GM19395 (cell line): ENCODE data around the gene TRAK1.

Experiments used
- ATAC-seq: cut with Tn5 transposase; IDR thresholded peaks from one replicate; pipeline ENCODE4 v1.9.1; 2021; ENCODE audit warnings: mild to moderate bottlenecking, moderate library complexity; ENCODE audit not compliant: unreplicated experiment

The TRAK1 gene

DNA sequence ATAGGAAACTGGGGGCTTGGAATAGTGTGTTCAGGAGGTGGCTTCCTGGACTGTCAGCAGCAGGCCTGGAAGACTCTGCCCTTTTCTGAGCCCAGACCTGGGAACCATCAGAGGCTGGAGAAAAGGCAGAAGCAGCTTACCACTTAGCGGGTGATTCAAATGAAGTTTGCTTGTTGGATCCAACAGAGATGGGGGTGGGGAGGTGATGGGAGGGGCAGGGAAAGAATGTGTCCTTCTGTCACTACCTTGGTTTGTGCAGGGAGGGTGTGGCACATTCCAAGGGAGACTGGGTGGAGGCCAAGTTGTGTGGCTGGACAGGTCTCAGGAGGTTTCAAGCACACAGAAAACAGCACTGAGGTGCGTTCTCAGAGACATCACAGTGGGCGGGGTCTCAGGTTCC is 58.8 kb downstream of the TRAK1 start:
- ATAC-seq, result no peak

DNA sequence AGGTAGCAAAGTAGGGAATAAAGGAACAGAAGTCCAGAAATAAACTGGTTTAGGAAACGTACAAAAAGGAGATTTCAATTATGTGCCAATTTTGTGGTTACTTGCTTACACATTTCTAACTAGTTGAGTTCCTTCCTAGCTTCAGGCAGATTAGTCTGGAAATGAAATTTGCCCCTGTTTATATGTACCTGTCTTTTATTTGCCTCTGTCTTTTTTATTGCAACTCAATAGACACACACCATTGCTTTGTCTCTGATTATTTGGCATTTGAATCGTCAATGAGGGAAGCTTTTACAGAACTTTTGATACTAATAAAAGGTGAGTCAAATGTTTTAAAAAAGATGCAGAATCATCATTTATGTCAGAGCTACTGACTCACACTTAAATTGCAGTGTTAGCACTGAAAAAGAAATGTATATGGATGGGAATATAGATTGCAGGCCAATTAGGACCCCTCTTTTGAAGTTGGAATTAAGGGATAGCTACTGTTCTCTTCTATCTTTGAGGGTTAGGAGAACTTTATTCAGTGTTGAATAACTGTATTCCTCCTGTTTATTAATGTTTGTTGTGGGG is 60.5 kb downstream of the TRAK1 start:
- ATAC-seq, result no peak

DNA sequence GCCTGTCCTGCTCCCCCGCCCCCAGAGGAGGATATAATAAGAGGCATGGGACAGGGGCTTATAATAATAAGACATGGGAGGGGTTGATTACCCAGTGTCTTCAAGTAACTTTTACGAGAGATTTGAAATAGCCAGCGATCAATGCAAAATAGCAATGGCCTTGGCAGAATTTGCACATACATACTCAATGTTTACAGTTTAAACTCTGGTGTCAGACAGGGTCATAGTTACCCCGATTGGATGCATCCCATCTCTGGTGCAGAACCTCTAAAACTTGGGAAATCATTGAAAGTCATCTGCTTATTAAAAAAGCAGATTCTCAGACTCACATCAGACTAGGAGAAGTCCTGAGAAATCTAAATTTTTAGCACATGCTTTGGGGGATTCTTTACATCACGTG is 61.0 kb downstream of the TRAK1 start:
- ATAC-seq, result no peak

DNA sequence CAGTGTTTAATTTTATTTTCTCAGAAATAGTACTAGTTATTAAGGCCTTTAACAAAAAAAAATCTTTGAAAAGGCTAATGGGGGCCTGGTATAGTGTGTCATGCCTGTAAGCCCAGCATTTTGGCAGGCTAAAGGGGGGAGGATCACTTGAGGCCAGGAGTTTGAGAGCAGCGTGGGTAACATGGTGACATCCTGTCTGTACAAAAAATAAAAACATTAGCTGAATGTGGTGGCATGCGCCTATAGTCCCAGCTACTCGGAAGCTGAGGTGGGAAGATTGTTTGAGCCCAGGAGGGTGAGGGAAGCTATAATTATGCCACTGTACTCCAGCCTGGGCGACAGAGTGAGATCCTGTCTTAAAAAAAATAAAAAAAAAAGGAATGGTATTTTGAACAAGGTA is 61.9 kb downstream of the TRAK1 start:
- ATAC-seq, result no peak

DNA sequence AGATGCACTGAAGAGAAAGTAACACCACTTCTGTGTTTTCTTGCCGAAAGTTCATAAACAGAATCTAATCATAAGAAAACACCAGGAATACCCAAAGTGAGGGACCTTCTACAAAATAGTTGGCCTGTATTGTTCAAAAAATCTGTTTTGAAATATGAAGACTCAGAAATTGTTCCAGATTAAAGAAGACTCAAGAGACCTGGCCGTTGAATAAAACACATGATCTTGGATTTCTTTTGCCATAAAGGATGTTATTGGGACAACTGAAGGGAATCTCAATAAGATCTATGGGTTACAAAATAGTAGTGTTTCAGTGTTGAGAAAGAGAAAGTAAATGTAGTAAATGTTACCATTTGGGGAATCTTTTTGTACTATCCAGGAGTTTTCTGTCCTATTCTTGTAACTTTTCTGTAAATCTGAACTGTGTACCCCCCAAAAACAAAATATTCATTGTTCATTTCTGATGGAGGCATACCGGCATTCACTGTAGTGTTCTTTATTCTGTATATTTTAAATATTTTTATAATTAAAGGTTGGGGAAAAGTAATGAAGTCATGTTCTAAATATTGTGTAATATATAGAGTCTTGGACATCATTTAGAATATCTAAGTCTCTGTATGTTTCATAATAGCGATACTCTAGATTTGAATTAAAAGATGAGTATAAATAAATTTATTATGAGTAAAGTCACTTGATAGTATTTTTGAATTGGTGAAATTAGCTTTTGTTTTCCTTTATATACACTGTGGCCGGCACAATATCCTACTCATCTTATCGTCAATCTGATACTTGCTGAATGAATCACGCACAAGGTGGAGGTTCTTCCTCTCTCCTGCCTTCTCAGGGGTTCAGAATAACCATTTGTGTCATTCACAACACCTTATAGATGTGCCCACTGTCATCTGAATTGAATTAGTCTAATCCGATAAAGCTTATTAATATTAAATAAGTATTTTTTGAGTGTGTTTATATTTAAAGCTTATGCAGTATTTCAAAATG is 66.7 kb downstream of the TRAK1 start:
- no peak for ATAC-seq

DNA sequence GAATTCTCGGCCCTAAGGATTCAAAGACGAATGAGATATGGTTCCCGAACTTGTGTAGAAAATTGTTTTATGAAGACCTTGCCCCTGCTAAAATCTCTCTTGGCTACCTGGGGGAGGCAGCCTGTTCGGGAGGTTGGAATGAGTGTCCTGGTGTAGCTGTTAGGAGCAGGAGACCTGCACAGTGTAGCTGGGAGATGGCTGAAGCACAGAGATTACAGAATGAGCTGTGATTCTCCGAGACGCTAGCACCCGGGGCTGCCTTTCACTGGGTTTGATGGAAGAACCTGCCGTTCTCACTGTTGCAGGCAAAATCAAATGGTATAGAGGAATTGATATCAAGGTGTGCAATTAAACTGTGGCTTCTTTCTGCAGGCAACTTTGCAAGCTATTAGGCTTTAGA is 68.0 kb downstream of the TRAK1 start:
- ATAC-seq, result no peak

DNA sequence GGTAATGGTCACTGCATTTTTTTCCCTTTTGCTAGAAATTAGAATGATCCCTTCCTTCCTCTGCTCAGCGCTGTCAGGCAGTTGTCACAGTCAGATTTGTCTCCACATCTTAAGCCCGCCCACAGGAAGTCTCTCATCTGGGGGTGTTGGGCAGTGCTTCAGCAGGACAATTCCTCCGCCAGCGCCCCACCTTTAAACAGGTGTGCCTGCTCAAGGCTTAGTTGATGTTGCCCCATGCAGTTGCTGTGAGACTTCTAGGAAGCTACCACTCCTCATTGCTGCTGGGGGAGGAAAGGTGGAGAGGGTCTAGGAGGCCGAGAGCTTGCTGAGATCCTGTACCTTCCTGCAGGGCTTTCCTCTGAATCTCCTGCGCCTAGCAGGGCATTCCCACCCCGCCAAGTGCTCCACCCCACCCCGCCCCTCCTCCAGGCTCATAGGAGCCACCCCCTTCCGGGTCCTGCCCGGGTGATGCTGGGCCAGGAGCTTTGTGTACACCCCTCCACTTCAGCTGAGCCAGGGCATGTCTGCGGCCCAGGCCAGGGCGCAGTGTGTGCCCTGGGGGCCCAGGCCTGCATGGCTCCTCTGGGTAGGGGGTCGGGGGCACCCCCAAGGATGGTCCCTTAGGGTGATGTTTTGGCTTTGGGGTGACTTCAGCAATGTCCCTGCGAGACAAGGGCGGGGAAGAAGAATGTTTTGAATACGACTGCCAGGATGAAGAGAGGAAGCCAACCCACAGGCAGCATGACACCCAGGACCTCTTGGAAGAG is 68.7 kb downstream of the TRAK1 start:
- ATAC-seq, result peak; percentile 94

DNA sequence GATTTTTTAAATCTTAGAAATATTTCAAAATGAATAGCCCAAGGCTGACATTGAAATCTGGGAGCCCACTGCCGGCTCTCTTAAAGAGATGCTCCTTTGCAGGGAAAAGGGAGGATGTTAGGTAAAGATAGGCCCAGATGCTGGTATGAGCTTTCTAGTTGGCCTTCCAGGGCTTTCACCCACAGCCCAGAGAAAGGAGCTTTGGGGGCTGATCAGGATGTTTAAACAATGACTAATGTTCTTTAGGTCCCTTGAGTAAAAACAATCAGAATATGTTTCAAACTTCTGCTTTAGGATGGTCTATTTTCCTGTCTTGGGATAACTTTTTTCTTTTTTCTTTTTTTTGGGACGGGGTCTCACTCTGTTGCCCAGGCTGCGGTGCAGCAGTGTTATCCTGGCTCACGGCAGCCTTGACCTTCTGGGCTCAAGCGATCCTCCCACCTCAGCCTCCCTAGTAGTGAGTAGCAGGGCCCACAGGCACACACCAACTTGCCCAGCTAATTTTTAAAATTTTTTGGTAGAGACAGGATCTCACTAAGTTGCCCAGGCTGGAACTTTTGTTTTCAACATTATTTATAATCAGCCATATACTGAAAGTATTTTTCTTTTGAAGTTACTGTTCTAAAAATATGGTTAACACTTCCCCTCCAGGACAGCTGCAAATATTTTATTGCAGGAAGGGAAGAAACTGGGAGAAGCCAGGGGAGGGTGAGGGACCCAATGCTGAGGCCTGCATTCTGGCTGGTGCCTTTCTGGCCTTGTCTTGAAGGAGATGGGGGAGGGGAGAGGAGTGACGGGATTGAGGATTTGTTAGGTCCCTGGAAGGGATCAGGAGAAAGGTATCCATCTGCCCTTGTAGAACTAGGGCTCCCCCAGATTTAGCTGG is 70.1 kb downstream of the TRAK1 start:
- ATAC-seq, result no peak

- ATAC-seq, result no peak
These were observed 71.3 kb downstream of the TRAK1 start for GRCh38 chr3:42162462-42162861.

GRCh38 chr3:42163622-42164244 is 72.6 kb downstream of the TRAK1 start:
- no peak for ATAC-seq

GRCh38 chr3:42164656-42165055 is 73.5 kb downstream of the TRAK1 start:
- ATAC-seq, result no peak

DNA sequence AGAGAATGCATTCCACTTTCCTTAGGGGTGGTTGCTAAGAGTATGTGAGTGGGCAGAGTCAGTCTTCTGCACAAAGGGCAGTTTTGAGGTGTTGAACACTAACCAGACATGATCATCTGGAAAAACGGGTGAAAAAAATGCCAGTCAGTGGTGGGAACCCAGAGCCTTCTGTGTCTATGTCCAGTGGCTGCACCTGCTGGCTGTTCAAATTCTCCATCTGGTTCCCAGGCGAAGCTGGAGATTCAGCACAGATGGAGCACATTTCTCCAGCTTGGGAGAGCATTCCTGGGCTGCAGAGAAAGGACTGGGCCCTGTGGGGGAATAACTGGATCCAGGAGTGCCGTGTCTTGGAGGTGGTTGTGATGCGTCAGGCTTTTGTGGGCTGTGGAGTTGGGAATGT is 74.1 kb downstream of the TRAK1 start:
- no peak for ATAC-seq

- ATAC-seq, result no peak
These were observed 75.1 kb downstream of the TRAK1 start for GRCh38 chr3:42166214-42166613.

DNA sequence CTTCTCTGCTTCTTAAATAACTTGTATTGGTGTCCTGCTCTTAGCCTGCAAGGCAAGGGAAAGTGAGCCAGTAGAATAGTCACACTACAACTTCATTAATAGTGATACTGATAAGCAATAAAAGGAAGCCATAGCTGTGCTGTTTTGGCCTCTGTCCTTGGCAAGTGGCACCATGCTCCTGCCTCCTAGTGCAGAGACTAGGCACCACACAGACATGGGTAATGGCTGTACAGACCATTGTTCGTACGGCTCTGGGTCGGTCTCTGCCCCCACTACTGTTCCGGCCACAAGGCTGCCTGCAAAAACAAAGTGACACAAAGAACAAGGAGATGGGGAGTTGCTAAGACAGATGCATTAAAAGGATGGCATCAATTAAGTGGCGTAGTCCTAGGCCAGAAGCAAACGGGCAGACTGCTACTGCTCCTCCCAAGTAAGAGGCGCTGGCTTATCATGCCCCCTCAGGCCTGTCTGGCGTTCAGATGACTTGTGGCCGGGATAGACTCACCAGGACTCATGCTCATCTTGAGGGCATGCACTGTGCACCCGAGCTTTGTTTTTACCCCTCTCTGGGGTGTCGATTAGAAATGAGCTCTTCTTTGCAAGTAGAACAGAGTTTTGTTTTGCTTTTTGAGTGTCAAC is 75.6 kb downstream of the TRAK1 start:
- ATAC-seq, result no peak

DNA sequence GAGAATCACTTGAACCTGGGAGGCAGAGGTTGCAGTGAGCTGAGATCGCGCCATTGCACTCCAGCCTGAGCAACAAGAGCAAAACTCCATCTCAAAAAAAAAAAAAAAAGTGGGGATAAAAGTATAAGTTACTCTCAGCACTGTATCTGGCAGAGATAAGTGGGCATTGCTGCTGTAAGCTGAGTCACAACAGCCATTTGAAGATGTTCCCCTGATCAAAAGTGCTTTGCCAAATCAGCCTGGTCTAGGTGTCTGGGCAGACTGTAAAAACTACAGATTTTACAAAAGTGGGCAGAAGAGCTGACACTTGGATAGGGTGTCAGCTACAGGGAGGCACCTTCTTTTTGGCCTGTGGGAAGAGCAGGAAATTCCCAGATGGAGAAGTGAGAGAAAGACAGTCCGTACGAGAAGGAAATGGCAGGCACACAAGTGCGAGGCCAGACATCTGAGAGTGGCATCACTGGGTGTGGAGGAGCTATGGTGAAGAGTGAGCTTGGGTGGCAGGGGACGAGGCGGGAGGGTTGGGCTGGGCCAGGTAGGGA is 78.5 kb downstream of the TRAK1 start:
- no peak for ATAC-seq

DNA sequence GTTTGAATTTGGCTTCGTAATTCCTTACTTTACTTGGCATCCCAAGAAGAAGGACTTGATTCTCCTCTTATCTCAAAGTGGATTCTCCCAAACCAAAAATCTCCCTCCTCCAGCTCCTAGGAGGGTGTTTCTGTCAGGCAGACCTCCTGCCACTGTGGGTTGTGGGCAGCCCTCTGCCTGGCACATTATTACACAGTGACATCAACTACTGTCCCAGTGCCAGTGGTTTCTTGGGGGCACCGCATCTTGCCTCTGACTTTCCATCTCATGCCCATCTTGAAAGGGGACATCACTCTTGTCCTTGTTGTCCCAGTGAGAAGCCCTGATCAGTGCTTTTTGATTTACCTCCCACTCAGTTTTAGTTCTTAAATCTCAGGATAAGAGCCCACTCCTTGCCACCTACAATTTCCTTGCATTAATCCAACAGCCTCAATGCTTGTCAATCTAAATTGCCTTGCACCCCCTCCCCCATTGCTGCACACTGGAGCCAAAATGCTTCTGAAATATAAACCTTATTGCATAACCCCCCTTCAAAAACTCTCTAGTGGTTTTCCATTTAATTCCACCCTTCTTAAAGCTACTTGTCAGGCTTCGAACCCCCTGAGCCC is 81.0 kb downstream of the TRAK1 start:
- ATAC-seq, result no peak

- ATAC-seq, result no peak
These were observed 82.2 kb downstream of the TRAK1 start for GRCh38 chr3:42173307-42173706.

DNA sequence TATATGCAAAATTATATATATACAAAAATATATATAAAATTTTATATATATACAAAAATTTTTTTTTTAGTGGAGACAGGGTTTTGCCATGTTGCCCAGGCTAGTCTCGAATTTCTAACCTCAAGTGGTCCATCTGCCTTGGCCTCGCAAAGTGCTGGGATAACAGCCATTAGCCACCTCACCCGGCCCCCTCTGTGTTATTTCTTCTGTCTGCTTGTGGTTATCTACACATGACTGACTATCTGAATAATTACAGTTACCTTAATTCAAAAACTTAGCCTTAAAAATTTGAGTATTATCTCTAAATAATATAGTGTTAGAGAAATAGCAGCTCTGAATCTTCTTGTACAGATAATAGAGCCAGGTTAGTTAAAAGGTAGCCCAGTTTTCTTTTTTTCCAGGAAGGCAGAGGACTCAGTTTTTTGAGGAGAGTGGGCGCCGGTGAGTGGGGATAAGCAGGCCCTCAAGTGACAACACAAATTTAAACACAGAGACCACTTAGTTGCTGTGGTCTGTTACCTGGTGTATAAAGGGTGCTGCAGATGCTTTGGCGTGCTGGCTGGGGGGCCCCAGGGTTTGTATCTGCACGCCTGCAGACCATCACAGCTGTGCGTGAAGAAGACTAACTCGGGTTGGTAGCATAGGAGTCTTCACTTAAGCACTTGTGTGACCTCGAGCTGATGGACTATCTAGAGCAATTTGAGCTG is 83.7 kb downstream of the TRAK1 start:
- ATAC-seq, result no peak
